Stimulated activated effector memory CD8-positive, alpha-beta T cell treated with anti-CD3 and anti-CD28 coated beads, Interleukin-12 subunit alpha, Interleukin-12 subunit beta, amount 100 ng/mL, for 72 hours (primary cell): ENCODE measurements around the gene COQ5.
A peak's percentile ranks its signal among the peaks of the same experiment; 100 is the strongest.
"Not testable (repeated sequence)": the region's sequence is repeated elsewhere in the genome, so short reads cannot be mapped to it uniquely, and the experiment has no call there.

ENCODE experiments used
- ATAC-seq: fragments of 150-1000 bp; cut with Tn5 transposase; 2 replicates; pipeline ENCODE4 v1.10.0; 2021
- DNase-seq, 2 donors: peaks; one replicate each; pipeline ENCODE4 v3.0.0; 2021 to 2022; ENCODE audit warnings: low spot score in 2 of 2
- H3K27ac Mint-ChIP-seq: one replicate; pipeline ENCODE4 v1.8.0; 2022; ENCODE audit warnings: mild to moderate bottlenecking, mixed read lengths
- H3K36me3 Mint-ChIP-seq: one replicate; pipeline ENCODE4 v1.8.0; 2022; ENCODE audit warnings: mild to moderate bottlenecking, mixed read lengths
- H3K4me1 Mint-ChIP-seq: one replicate; pipeline ENCODE4 v1.8.0; 2022; ENCODE audit warnings: mixed read lengths
- H3K4me3 Mint-ChIP-seq: one replicate; pipeline ENCODE4 v1.8.0; 2022; ENCODE audit warnings: mild to moderate bottlenecking, mixed read lengths
- H3K9me3 Mint-ChIP-seq: one replicate; pipeline ENCODE4 v1.8.0; 2022; ENCODE audit warnings: mixed read lengths

The COQ5 gene

GRCh38 chr12:120497524-120498150 lies 31.3 kb downstream of the COQ5 start:
- DNase-seq: no peak

GRCh38 chr12:120496413-120497340 lies 32.3 kb downstream of the COQ5 start:
- DNase-seq (peak; percentile 20 to 56), ATAC-seq (peak; percentile 56)
- H3K27ac Mint-ChIP-seq: peak overlapping the region; percentile 84

More at GRCh38 chr12:120497524-120498150, 31.3 kb downstream of the COQ5 start:
- Mint-ChIP-seq H3K4me3 (peak overlapping the region; percentile 87), H3K27ac (peak overlapping the region; percentile 84), H3K4me1 (peaks cover 41% of the 10 kb centered on the region), H3K36me3 (peaks cover 73% of the 10 kb centered on the region), H3K9me3 (no peaks in the 10 kb centered on the region)
- ATAC-seq: no peak

GRCh38 chr12:120495731-120496412 lies 33.1 kb downstream of the COQ5 start, which contains the start of gene DYNLL1:
TSS of gene DYNLL1 (plus strand) at chr12:120496113. CDS start at chr12:120496422, 309 bp downstream.
- Mint-ChIP-seq H3K4me1 (peaks cover 41% of the 10 kb centered on the region), H3K27ac (peak within 1 kb of the TSS; percentile 84), H3K9me3 (no peaks in the 10 kb centered on the region), H3K36me3 (peaks cover 55% of the 10 kb centered on the region), H3K4me3 (peak within 1 kb of the TSS; percentile 87)
- DNase-seq (peak; percentile 95 to 99), ATAC-seq (peak; percentile 97)

More at GRCh38 chr12:120496413-120497340, 32.3 kb downstream of the COQ5 start:
- Mint-ChIP-seq H3K4me3 (peak overlapping the region; percentile 87), H3K9me3 (no peaks in the 10 kb centered on the region), H3K36me3 (peaks cover 63% of the 10 kb centered on the region), H3K4me1 (peaks cover 41% of the 10 kb centered on the region)

- peak overlapping the region; percentile 84 for H3K27ac Mint-ChIP-seq
- DNase-seq (peak in 1 of 2 donors; percentile 51), ATAC-seq (peak; percentile 3)
- H3K4me3 Mint-ChIP-seq: peak overlapping the region; percentile 87
- H3K4me1 Mint-ChIP-seq: peaks cover 35% of the 10 kb centered on the region
- H3K9me3 Mint-ChIP-seq: no peaks in the 10 kb centered on the region
- peaks cover 49% of the 10 kb centered on the region for H3K36me3 Mint-ChIP-seq
These were observed 33.7 kb downstream of the COQ5 start for GRCh38 chr12:120495186-120495730.

GRCh38 chr12:120490833-120491512 lies 38.0 kb downstream of the COQ5 start:
- no peak overlapping the region for H3K4me3 Mint-ChIP-seq
- ATAC-seq: no peak
- H3K36me3 Mint-ChIP-seq: peaks cover 6% of the 10 kb centered on the region
- H3K27ac Mint-ChIP-seq: peak overlapping the region; percentile 69
- peaks cover 11% of the 10 kb centered on the region for H3K4me1 Mint-ChIP-seq
- no peak for DNase-seq
- H3K9me3 Mint-ChIP-seq: no peaks in the 10 kb centered on the region

GRCh38 chr12:120490325-120490724 lies 38.6 kb downstream of the COQ5 start:
- H3K4me1 Mint-ChIP-seq: peaks cover 6% of the 10 kb centered on the region
- no peak for DNase-seq
- peak overlapping the region; percentile 69 for H3K27ac Mint-ChIP-seq
- no peaks in the 10 kb centered on the region for H3K36me3 Mint-ChIP-seq
- ATAC-seq: no peak
- no peak overlapping the region for H3K4me3 Mint-ChIP-seq
- H3K9me3 Mint-ChIP-seq: no peaks in the 10 kb centered on the region

- DNase-seq (no peak), ATAC-seq (no peak)
- H3K27ac Mint-ChIP-seq: no peak overlapping the region
- no peak overlapping the region for H3K4me3 Mint-ChIP-seq
- H3K36me3 Mint-ChIP-seq: no peaks in the 10 kb centered on the region
- H3K9me3 Mint-ChIP-seq: no peaks in the 10 kb centered on the region
- peaks cover under 1% of the 10 kb centered on the region for H3K4me1 Mint-ChIP-seq
These were observed 39.9 kb downstream of the COQ5 start for GRCh38 chr12:120489018-120489417.

- no peaks in the 10 kb centered on the region for H3K9me3 Mint-ChIP-seq
- no peaks in the 10 kb centered on the region for H3K36me3 Mint-ChIP-seq
- H3K4me1 Mint-ChIP-seq: peaks cover 7% of the 10 kb centered on the region
- no peak overlapping the region for H3K27ac Mint-ChIP-seq
- DNase-seq (no peak), ATAC-seq (no peak)
- H3K4me3 Mint-ChIP-seq: no peak overlapping the region
These were observed 40.8 kb downstream of the COQ5 start for GRCh38 chr12:120488057-120488640.

- not testable (repeated sequence) for H3K4me1 Mint-ChIP-seq, H3K9me3 Mint-ChIP-seq, ATAC-seq
These were observed 41.4 kb downstream of the COQ5 start for GRCh38 chr12:120487552-120487951.

GRCh38 chr12:120485961-120486881 lies 42.7 kb downstream of the COQ5 start:
- H3K9me3 Mint-ChIP-seq: no peaks in the 10 kb centered on the region
- ATAC-seq: no peak
- no peak overlapping the region for H3K4me3 Mint-ChIP-seq
- H3K36me3 Mint-ChIP-seq: no peaks in the 10 kb centered on the region
- no peak for DNase-seq
- no peak overlapping the region for H3K27ac Mint-ChIP-seq
- peaks cover 15% of the 10 kb centered on the region for H3K4me1 Mint-ChIP-seq

More at GRCh38 chr12:120487552-120487951, 41.4 kb downstream of the COQ5 start:
- not testable (repeated sequence) for DNase-seq, H3K4me3 Mint-ChIP-seq, H3K36me3 Mint-ChIP-seq, H3K27ac Mint-ChIP-seq

- no peak for ATAC-seq
- Mint-ChIP-seq H3K4me1 (peaks cover 36% of the 10 kb centered on the region), H3K36me3 (no peaks in the 10 kb centered on the region), H3K27ac (peak overlapping the region; percentile 4), H3K4me3 (no peak overlapping the region), H3K9me3 (no peaks in the 10 kb centered on the region)
- DNase-seq: no peak
These were observed 45.3 kb downstream of the COQ5 start for GRCh38 chr12:120483621-120484020.

- DNase-seq: no peak
- H3K27ac Mint-ChIP-seq: peak overlapping the region; percentile 62
- peaks cover 36% of the 10 kb centered on the region for H3K4me1 Mint-ChIP-seq
- ATAC-seq: peak; percentile 73
- H3K36me3 Mint-ChIP-seq: no peaks in the 10 kb centered on the region
- peak overlapping the region; percentile 53 for H3K4me3 Mint-ChIP-seq
- no peaks in the 10 kb centered on the region for H3K9me3 Mint-ChIP-seq
These were observed 47.8 kb downstream of the COQ5 start for GRCh38 chr12:120481022-120481767.

- Mint-ChIP-seq H3K4me3 (peak overlapping the region; percentile 53), H3K27ac (peak overlapping the region; percentile 62), H3K9me3 (no peaks in the 10 kb centered on the region), H3K4me1 (peaks cover 36% of the 10 kb centered on the region), H3K36me3 (no peaks in the 10 kb centered on the region)
- DNase-seq (no peak), ATAC-seq (no peak)
These were observed 48.7 kb downstream of the COQ5 start for GRCh38 chr12:120480211-120480610.
